K562 (cell line): ENCODE data around the gene TARP.

Experiments used
- ATAC-seq: fragments of 200-7000 bp; cut with Tn5 transposase; 3 replicates; pipeline ENCODE4 v1.9.1; 2020; ENCODE audit warnings: moderate library complexity
- BruUV-seq: library from RNA; stranded (reverse); fragments of 400-500 nt; replicated peaks from 2 replicates; lab custom pipeline; 2021; lab: Mats Ljungman, UMichigan
- CTCF ChIA-PET: fragments of 300-600 bp; formaldehyde crosslinking; extraction: SDS; loops from one replicate; lab custom pipeline; 2021; ENCODE audit warnings: low intra/inter-chr PET ratio; lab: Yijun Ruan, JAX
- POLR2A ChIA-PET: fragments of 300-600, 350-650 bp; sonication (Branson Sonifier 250); formaldehyde crosslinking; extraction: SDS; loops from one replicate; lab custom pipeline; 2021; ENCODE audit warnings: antibody characterized with exemption, inconsistent platforms; lab: Yijun Ruan, JAX
- DNase-seq, 4 experiments: peaks; one replicate each; pipeline versions ENCODE4 v3.0.0 to v3.0.0-alpha.2; 2011 to 2018; ENCODE audit warnings: low spot score in 3 of 4, mixed read lengths in 3 of 4; ENCODE audit errors: extremely low read depth in 1 of 4
- FAIRE-seq: peaks from 2 replicates; lab custom pipeline; 2011; peaks lifted over from hg19 to GRCh38; lab: Jason Lieb, UNC
- H2AFZ ChIP-seq: 2 replicates; pipeline ENCODE4 v1.6.0; 2011; ENCODE audit warnings: low read depth, low read length, control low read depth, inconsistent platforms
- H3K27ac ChIP-seq: fragments of 200-600 bp; 3 replicates; pipeline ENCODE4 v1.8.0; 2011; ENCODE audit warnings: low read depth, mild to moderate bottlenecking, control low read depth, inconsistent platforms, low read length, moderate library complexity, mixed read lengths; ENCODE audit errors: extremely low read depth
- H3K27me3 ChIP-seq, 2 experiments: fragments of 300-600 bp in 1 of 2; 2 replicates in 1 of 2; 3 replicates in 1 of 2; pipeline versions ENCODE4 v1.6.0 to v1.8.0; 2011; ENCODE audit warnings: inconsistent platforms in 2 of 2, low read length in 2 of 2, mild to moderate bottlenecking in 1 of 2, mixed read lengths in 1 of 2, moderate library complexity in 1 of 2; ENCODE audit not compliant: control insufficient read depth in 2 of 2, insufficient read depth in 2 of 2
- H3K36me3 ChIP-seq: fragments of 300-600 bp; 3 replicates; pipeline ENCODE4 v1.8.0; 2011; ENCODE audit warnings: mild to moderate bottlenecking, low read length, inconsistent platforms; ENCODE audit not compliant: control insufficient read depth, insufficient read depth
- H3K4me1 ChIP-seq, 2 experiments: fragments of 200-600 bp in 1 of 2; replicated peaks in 1 of 2; 2 replicates in 1 of 2; 3 replicates in 1 of 2; pipeline versions ENCODE4 v1.5.1 to v1.8.0; 2011; ENCODE audit warnings: inconsistent platforms in 2 of 2, low read length in 2 of 2, mild to moderate bottlenecking in 1 of 2, mixed read lengths in 1 of 2, moderate library complexity in 1 of 2; ENCODE audit not compliant: control insufficient read depth in 2 of 2, insufficient read depth in 2 of 2
- H3K4me2 ChIP-seq: 2 replicates; pipeline ENCODE4 v1.6.1; 2011; ENCODE audit warnings: low read length, control low read depth, inconsistent platforms, mixed read lengths; ENCODE audit not compliant: insufficient read depth
- H3K4me3 ChIP-seq: fragments of 200-600 bp; sonication (generic), shearing (Covaris generic); 2 replicates; pipeline ENCODE4 v1.5.1; 2016; ENCODE audit warnings: control low read depth, inconsistent platforms
- H3K79me2 ChIP-seq: fragments of 200-600 bp; 3 replicates; pipeline ENCODE4 v1.8.0; 2011; ENCODE audit warnings: low read length, inconsistent platforms; ENCODE audit not compliant: control insufficient read depth, insufficient read depth
- H3K9ac ChIP-seq, 2 experiments: 2 replicates each; pipeline versions ENCODE4 v1.6.0 to v1.6.1; 2011; ENCODE audit warnings: low read depth in 2 of 2, low read length in 2 of 2, control low read depth in 1 of 2, inconsistent platforms in 1 of 2, mild to moderate bottlenecking in 1 of 2, mixed read lengths in 1 of 2; ENCODE audit not compliant: insufficient read depth in 1 of 2
- H3K9me1 ChIP-seq: one replicate; pipeline ENCODE4 v1.6.0; 2011; ENCODE audit warnings: inconsistent platforms, mild to moderate bottlenecking, low read length, moderate library complexity; ENCODE audit not compliant: control insufficient read depth, insufficient read depth
- H3K9me3 ChIP-seq: replicated peaks from 2 replicates; pipeline ENCODE4 v1.5.1; 2011; ENCODE audit warnings: low read depth, low read length, inconsistent platforms; ENCODE audit not compliant: control insufficient read depth, insufficient read depth
- H4K20me1 ChIP-seq: replicated peaks from 2 replicates; pipeline ENCODE4 v1.6.1; 2011; ENCODE audit warnings: low read length, inconsistent platforms, mixed read lengths; ENCODE audit not compliant: control insufficient read depth, insufficient read depth
- CTCFL ChIP-seq: IDR thresholded peaks from 2 replicates; pipeline ENCODE4 v1.6.1; 2011; ENCODE audit warnings: borderline replicate concordance, low read depth, mild to moderate bottlenecking, moderate library complexity, low read length; ENCODE audit not compliant: insufficient read depth, poor library complexity, severe bottlenecking
- JUND ChIP-seq, 2 experiments: IDR thresholded peaks; 2 replicates in 1 of 2; 3 replicates in 1 of 2; pipeline ENCODE4 v1.6.1; 2011; ENCODE audit warnings: borderline replicate concordance in 2 of 2, low read depth in 2 of 2, low read length in 2 of 2, improper control_type of control experiment in 1 of 2, missing biosample characterization in 1 of 2, missing genetic modification characterization in 1 of 2, missing genetic modification reagents in 1 of 2
- NFE2 ChIP-seq: IDR thresholded peaks from 2 replicates; pipeline ENCODE4 v1.6.1; 2014; ENCODE audit warnings: antibody characterized with exemption, low read depth
- NR2C2 ChIP-seq, 2 experiments: fragments of 200-800 bp in 1 of 2; sonication (Bioruptor generic) in 1 of 2; sonication (generic) in 1 of 2; formaldehyde crosslinking in 1 of 2; IDR thresholded peaks; 2 replicates each; pipeline versions ENCODE4 v1.6.1 to v1.8.0; 2016 to 2022; ENCODE audit warnings: mild to moderate bottlenecking in 1 of 2, missing compliant biosample characterization in 1 of 2, missing genetic modification characterization in 1 of 2, missing genetic modification reagents in 1 of 2
- PRDM10 ChIP-seq: fragments of 450-650 bp; IDR thresholded peaks from 2 replicates; pipeline ENCODE4 v1.6.1; 2018; ENCODE audit not compliant: partially characterized antibody
- TAL1 ChIP-seq: fragments of 450-650 bp; IDR thresholded peaks from 2 replicates; pipeline ENCODE4 v1.6.1; 2016; ENCODE audit warnings: mild to moderate bottlenecking
- ZNF592 ChIP-seq: fragments of 450-650 bp; IDR thresholded peaks from 2 replicates; pipeline ENCODE4 v1.6.1; 2017; ENCODE audit warnings: antibody characterized with exemption, mild to moderate bottlenecking
- WGBS: fragments of 100-300 bp; shearing (Covaris generic); methylation state at CpG from one replicate; pipeline ENCODE4 v1.1.6; 2016; ENCODE audit warnings: low coverage, mixed read lengths; ENCODE audit not compliant: insufficient coverage; ENCODE audit errors: missing lambda C conversion rate; 5-methylcytosine and 5-hydroxymethylcytosine counted together
- in situ Hi-C: fragments of 300-500 bp; cut with MboI; formaldehyde crosslinking; loops from 4 replicates; pipeline ENCODE4 v1.15.0; 2018; ENCODE audit warnings: inconsistent platforms, mixed read lengths
- intact Hi-C: fragments of 100-400 bp; cut with micrococcal nuclease; formaldehyde crosslinking; loops from 2 replicates; pipeline ENCODE4 v1.14.2; 2022

The TARP gene

GRCh38 chr7:38215735-38216670 is 57.4 kb downstream of the TARP start:
- no peak overlapping the region for H3K9ac ChIP-seq
- FAIRE-seq (peak; percentile 95), ATAC-seq (peak; percentile 99), DNase-seq (peak; percentile 81 to 86 (median 83))
- intact Hi-C loops (loop anchor here (2.0 to 5.0 kb wide), 4 partner anchors 103 to 156 kb away; no protein-coding TSS in a partner anchor), in situ Hi-C loops (no loop called here)
- peak overlapping the region; percentile 40; the same call in 1 of the 2 replicates for H2AFZ ChIP-seq
- no TSS peak for BruUV-seq
- H3K4me1 ChIP-seq, result no peaks in the 10 kb centered on the region
- H3K4me3 ChIP-seq, result no peak overlapping the region
- no peaks in the 10 kb centered on the region for H3K79me2 ChIP-seq
- ChIA-PET POLR2A (interaction anchor here (0.6 to 1.5 kb wide), 16 partner anchors 9 to 795 kb away, joined by 3 to 6 read pairs (median 4); no protein-coding TSS in a partner anchor), CTCF (interaction anchor here (0.6 to 2.1 kb wide), 13 partner anchors 10 to 314 kb away, joined by 3 to 8 read pairs (median 4); no protein-coding TSS in a partner anchor)
- no peaks in the 10 kb centered on the region for H3K9me3 ChIP-seq
- H4K20me1 ChIP-seq, result no peaks in the 10 kb centered on the region
- H3K9me1 ChIP-seq, result no peaks in the 10 kb centered on the region
- WGBS, result 5% methylated on average over 5 of the region's 5 CpGs
- H3K27ac ChIP-seq, result no peak overlapping the region
- H3K36me3 ChIP-seq, result peaks cover 40% of the 10 kb centered on the region
- H3K27me3 ChIP-seq, result no peaks in the 10 kb centered on the region
- no peak overlapping the region for H3K4me2 ChIP-seq
- TF ChIP-seq ZNF592, result no peak
- 0 out of 2 replicates have a peak, but pooled peaks have one; percentile 8 for TF ChIP-seq NFE2
- peak; percentile 31 for TF ChIP-seq PRDM10
- no peak for TF ChIP-seq TAL1
- peak; percentile 84 for TF ChIP-seq CTCFL
- no peak for TF ChIP-seq NR2C2 (CRISPR knock-in tag; IDR thresholded peaks at IDR 0.05)
- TF ChIP-seq NR2C2 (tag; IDR thresholded peaks at IDR 0.05), result peak; percentile 41
- TF ChIP-seq JUND (IDR thresholded peaks at IDR 0.05; ENCODE audit: borderline replicate concordance, low read depth, low read length), result peak; percentile 57; the same call in 1 of the 2 replicates
- TF ChIP-seq JUND (tag; IDR thresholded peaks at IDR 0.05; ENCODE audit: borderline replicate concordance, low read depth, low read length), result peak; percentile 11; the same call in 1 of the 3 replicates
